Endothelial cell of umbilical vein (primary cell): ENCODE data around the gene ZBBX.

ENCODE experiments used
- EZH2 ChIP-seq: IDR thresholded peaks from 2 replicates; pipeline ENCODE4 v1.6.1; 2012; ENCODE audit warnings: borderline replicate concordance, low read depth, mild to moderate bottlenecking, moderate library complexity, low read length, inconsistent platforms; ENCODE audit not compliant: severe bottlenecking
- FOS ChIP-seq: IDR thresholded peaks from 2 replicates; pipeline ENCODE4 v1.6.1; 2011; ENCODE audit warnings: mild to moderate bottlenecking, low read length, moderate library complexity, borderline replicate concordance; ENCODE audit not compliant: insufficient read depth
- POLR2A ChIP-seq: IDR thresholded peaks from 2 replicates; pipeline ENCODE4 v1.6.1; 2012; ENCODE audit warnings: low read depth, mild to moderate bottlenecking, control low read depth, low read length
- TF ChIP-seq, protein P1 (sequence below), 2 donors: IDR thresholded peaks; 1 replicate in 1 of 2; 2 replicates in 1 of 2; pipeline ENCODE4 v1.5.1; 2011; ENCODE audit warnings: low read length in 2 of 2, mild to moderate bottlenecking in 2 of 2, moderate library complexity in 2 of 2, control low read depth in 1 of 2, inconsistent platforms in 1 of 2, low read depth in 1 of 2; ENCODE audit not compliant: insufficient read depth in 1 of 2; ENCODE audit errors: extremely low read depth in 1 of 2
- TF ChIP-seq, protein P2 (sequence below): IDR thresholded peaks from 2 replicates; pipeline ENCODE4 v1.6.1; 2011; ENCODE audit not compliant: insufficient read depth, insufficient read length

DNA sequence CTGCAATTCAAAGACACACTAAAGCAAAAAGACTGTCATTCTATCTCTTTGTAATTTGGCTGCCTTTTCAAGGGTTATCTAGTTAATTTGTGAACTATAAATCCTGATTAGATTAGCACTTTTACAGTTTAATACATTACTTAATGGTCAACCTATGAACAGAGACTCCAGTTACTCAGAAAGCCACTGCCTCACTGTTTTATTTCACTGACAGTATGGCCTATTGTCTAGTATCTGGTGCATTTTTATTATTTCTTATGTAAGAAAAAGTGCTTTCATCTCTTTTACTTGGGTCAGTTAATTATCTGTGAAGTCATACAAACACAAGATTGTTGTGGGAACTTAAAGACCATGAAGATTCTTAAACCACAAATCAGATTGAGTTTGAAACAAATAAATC lies 133.8 kb downstream of the ZBBX start:
- TF ChIP-seq, protein P1, sequence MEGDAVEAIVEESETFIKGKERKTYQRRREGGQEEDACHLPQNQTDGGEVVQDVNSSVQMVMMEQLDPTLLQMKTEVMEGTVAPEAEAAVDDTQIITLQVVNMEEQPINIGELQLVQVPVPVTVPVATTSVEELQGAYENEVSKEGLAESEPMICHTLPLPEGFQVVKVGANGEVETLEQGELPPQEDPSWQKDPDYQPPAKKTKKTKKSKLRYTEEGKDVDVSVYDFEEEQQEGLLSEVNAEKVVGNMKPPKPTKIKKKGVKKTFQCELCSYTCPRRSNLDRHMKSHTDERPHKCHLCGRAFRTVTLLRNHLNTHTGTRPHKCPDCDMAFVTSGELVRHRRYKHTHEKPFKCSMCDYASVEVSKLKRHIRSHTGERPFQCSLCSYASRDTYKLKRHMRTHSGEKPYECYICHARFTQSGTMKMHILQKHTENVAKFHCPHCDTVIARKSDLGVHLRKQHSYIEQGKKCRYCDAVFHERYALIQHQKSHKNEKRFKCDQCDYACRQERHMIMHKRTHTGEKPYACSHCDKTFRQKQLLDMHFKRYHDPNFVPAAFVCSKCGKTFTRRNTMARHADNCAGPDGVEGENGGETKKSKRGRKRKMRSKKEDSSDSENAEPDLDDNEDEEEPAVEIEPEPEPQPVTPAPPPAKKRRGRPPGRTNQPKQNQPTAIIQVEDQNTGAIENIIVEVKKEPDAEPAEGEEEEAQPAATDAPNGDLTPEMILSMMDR (IDR thresholded peaks at IDR 0.05; ENCODE audit: extremely low read depth in 1 of 2, insufficient read depth in 1 of 2, low read depth in 1 of 2, low read length in 2 of 2): no peak
- TF ChIP-seq POLR2A (no peak), FOS (no peak), EZH2 (no peak)
- TF ChIP-seq, protein P2, sequence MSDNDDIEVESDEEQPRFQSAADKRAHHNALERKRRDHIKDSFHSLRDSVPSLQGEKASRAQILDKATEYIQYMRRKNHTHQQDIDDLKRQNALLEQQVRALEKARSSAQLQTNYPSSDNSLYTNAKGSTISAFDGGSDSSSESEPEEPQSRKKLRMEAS: no peak
